Measurements from ENCODE around the gene SIGLEC9.

Gene SIGLEC9

GRCh38 chr19:51131780-51132680, 7.3 kb downstream of the SIGLEC9 start:
- H3K27ac ChIP-seq: no peak overlapping the region
- 0 out of 2 replicates have a peak, but pooled peaks have one; percentile 9 for TF ChIP-seq CTCF (conservative IDR thresholded peaks at IDR 0.05)

- no peak for TF ChIP-seq CTCF (conservative IDR thresholded peaks at IDR 0.05)
- H3K27ac ChIP-seq: no peak overlapping the region
Measured at GRCh38 chr19:51135004-51135403, 10.3 kb downstream of the SIGLEC9 start.

GRCh38 chr19:51135986-51136762, 11.5 kb downstream of the SIGLEC9 start:
- no peak for TF ChIP-seq CTCF (conservative IDR thresholded peaks at IDR 0.05)
- no peak overlapping the region for H3K27ac ChIP-seq

- TF ChIP-seq CTCF (conservative IDR thresholded peaks at IDR 0.05): no peak
- no peak overlapping the region for H3K27ac ChIP-seq
Measured at GRCh38 chr19:51136851-51137551, 12.3 kb downstream of the SIGLEC9 start.

GRCh38 chr19:51137792-51138425, 13.2 kb downstream of the SIGLEC9 start:
- no peak overlapping the region for H3K27ac ChIP-seq
- no peak for TF ChIP-seq CTCF (conservative IDR thresholded peaks at IDR 0.05)

- no peak overlapping the region for H3K27ac ChIP-seq
- TF ChIP-seq CTCF (conservative IDR thresholded peaks at IDR 0.05): no peak
Measured at GRCh38 chr19:51138549-51138979, 13.9 kb downstream of the SIGLEC9 start.
